OCI-LY3 (cell line): ENCODE measurements around the gene WNT9A.
"Not testable (repeated sequence)": the region's sequence is repeated elsewhere in the genome, so short reads cannot be mapped to it uniquely, and the experiment has no call there.

Experiments used
- CTCF ChIP-seq: fragments of 200-600, 300-600 bp; sonication (generic); IDR thresholded peaks from 2 replicates; pipeline ENCODE4 v1.5.1; 2014; ENCODE audit warnings: antibody characterized with exemption, low read length, low read depth
- EZH2phosphoT487 ChIP-seq: fragments of 200-600 bp; shearing (Covaris generic); IDR thresholded peaks from 2 replicates; pipeline ENCODE4 v1.6.1; 2018; ENCODE audit warnings: antibody characterized with exemption, mixed run types, low read depth

- TF ChIP-seq CTCF, EZH2phosphoT487: not testable (repeated sequence)
Observed at GRCh38 chr1:227909923-227910328, 37.8 kb downstream of the WNT9A start.
